ENCODE results near the gene GPC1. TPM values are rescaled to one million over a fixed set of nuclear protein-coding genes. Genes with fewer than 3 reads are reported as not detected.
"Not testable (repeated sequence)": the region's sequence is repeated elsewhere in the genome, so short reads cannot be mapped to it uniquely, and the experiment has no call there.

GPC1 gene, protein sequence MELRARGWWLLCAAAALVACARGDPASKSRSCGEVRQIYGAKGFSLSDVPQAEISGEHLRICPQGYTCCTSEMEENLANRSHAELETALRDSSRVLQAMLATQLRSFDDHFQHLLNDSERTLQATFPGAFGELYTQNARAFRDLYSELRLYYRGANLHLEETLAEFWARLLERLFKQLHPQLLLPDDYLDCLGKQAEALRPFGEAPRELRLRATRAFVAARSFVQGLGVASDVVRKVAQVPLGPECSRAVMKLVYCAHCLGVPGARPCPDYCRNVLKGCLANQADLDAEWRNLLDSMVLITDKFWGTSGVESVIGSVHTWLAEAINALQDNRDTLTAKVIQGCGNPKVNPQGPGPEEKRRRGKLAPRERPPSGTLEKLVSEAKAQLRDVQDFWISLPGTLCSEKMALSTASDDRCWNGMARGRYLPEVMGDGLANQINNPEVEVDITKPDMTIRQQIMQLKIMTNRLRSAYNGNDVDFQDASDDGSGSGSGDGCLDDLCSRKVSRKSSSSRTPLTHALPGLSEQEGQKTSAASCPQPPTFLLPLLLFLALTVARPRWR
- 16.3 TPM for polyA plus RNA-seq
- long read RNA-seq, donor 1, transcript GPC1-201 (9 exons, 3,713 nt) = major isoform, 5 of 5 reads
- long read RNA-seq, donor 1, partial matches to known transcripts = 0 of 5 reads
- long read RNA-seq, donor 1, other reads (novel, unspliced or antisense) = 0 of 5 reads
- long read RNA-seq, donor 2, partial matches to known transcripts = 0 of 4 reads
- long read RNA-seq, donor 2, other reads (novel, unspliced or antisense) = 0 of 4 reads
- long read RNA-seq, donor 3 = 0 reads
- long read RNA-seq, donor 4, partial matches to known transcripts = 0 of 1 reads
- long read RNA-seq, donor 4, other reads (novel, unspliced or antisense) = 0 of 1 reads
- long read RNA-seq, donor 5, partial matches to known transcripts = 0 of 4 reads
- long read RNA-seq, donor 5, other reads (novel, unspliced or antisense) = 0 of 4 reads
- long read RNA-seq, donor 6, partial matches to known transcripts = 0 of 3 reads
- long read RNA-seq, donor 6, other reads (novel, unspliced or antisense) = 0 of 3 reads
- long read RNA-seq, donor 7, partial matches to known transcripts = 0 of 1 reads
- long read RNA-seq, donor 7, other reads (novel, unspliced or antisense) = 0 of 1 reads
- long read RNA-seq, donor 8, transcript GPC1-201 (9 exons, 3,713 nt) = major isoform, 5 of 5 reads
- long read RNA-seq, donor 8, partial matches to known transcripts = 0 of 5 reads
- long read RNA-seq, donor 8, other reads (novel, unspliced or antisense) = 0 of 5 reads
- long read RNA-seq, donor 9, partial matches to known transcripts = 0 of 1 reads
- long read RNA-seq, donor 9, other reads (novel, unspliced or antisense) = 0 of 1 reads
- long read RNA-seq, donor 10, partial matches to known transcripts = 0 of 4 reads
- long read RNA-seq, donor 10, other reads (novel, unspliced or antisense) = 0 of 4 reads
- long read RNA-seq, donor 11, partial matches to known transcripts = 0 of 4 reads
- long read RNA-seq, donor 11, other reads (novel, unspliced or antisense) = 0 of 4 reads

DNA sequence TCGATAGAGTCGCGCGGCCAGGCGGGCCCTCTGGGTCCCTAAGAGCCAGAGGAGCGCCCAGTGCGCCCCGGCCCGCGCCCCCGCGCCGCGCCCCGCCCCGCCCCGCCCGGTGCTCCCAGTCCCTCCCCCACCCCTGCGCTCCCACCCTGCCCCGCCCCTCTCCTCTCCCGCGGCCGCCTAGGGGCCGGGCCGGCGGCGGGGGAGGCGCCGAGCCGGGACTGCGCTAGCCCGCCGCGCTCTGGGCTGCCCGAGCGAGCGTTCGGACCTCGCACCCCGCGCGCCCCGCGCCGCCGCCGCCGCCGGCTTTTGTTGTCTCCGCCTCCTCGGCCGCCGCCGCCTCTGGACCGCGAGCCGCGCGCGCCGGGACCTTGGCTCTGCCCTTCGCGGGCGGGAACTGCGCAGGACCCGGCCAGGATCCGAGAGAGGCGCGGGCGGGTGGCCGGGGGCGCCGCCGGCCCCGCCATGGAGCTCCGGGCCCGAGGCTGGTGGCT is at the start of gene GPC1:
GPC1 (plus strand) TSS at position 207 of the 491 bp plus-strand sequence; CDS start at position 463, 256 bp downstream.
- no peaks in the 10 kb centered on the region for H3K9me3 ChIP-seq (ENCODE audit: control insufficient read depth, low read depth, low read length)
- H3K4me3 ChIP-seq (ENCODE audit: low read length) = peak within 1 kb of the TSS; percentile 23
- no CpG with 5 or more reads among the region's 77 CpGs for WGBS (ENCODE audit: insufficient coverage, low lambda C conversion rate)
- peak in 1 of 2 donors; percentile 59 for DNase-seq
- no peak within 1 kb of the TSS for H3K27ac ChIP-seq (ENCODE audit: low read length)
- H3K27me3 ChIP-seq (ENCODE audit: control insufficient read depth, insufficient read depth, low read length) = peaks cover 40% of the 10 kb centered on the region
- no peaks in the 10 kb centered on the region for H3K4me1 ChIP-seq (ENCODE audit: control insufficient read depth, insufficient read depth, low read length)
- H3K36me3 ChIP-seq (ENCODE audit: control insufficient read depth, insufficient read depth, low read length) = no peaks in the 10 kb centered on the region

DNA sequence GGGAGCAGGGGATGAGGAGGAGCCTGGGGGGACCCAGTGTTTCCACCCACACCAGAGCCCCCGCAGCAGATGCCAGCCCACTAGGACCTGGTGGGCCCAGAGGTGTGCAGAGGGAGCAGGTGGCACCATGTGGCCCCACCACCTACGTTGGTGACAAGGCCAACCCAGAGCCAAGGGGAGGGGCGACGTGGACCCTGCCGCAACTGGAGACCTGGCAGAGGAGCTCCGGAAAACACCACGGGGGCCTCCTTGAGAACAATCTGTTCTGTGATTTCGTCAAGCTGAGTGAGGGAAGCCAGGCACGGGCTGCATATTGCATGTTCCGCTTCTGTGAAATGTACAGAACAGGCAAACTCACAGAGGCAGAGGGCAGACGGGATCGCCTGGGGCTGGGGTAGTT is 49.1 kb upstream of the GPC1 start:
- H3K27me3 ChIP-seq (ENCODE audit: control insufficient read depth, insufficient read depth, low read length) = no peaks in the 10 kb centered on the region
- no peak overlapping the region for H3K4me3 ChIP-seq (ENCODE audit: low read length)
- no peak for DNase-seq

DNA sequence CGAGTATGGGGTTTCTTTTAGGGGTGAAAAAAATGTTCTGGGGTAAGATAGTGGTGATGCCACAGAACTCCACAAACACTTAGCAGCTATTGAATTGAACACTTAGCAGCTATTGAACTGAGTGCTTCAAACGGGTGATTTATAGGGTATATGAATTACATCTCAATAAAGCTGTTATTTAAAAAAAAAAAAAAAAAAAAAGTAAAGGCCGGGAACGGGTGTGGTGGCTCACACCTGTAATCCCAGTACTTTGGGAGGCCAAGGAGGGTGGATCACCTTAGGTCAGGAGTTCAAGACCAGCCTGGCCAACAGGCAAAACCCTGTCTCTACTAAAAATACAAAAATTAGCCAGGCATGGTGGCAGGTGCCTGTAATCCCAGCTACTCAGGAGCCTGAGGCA is 48.7 kb upstream of the GPC1 start:
- WGBS (ENCODE audit: insufficient coverage, low lambda C conversion rate) = no CpG with 5 or more reads among the region's 4 CpGs
- H3K27ac ChIP-seq (ENCODE audit: low read length) = not testable (repeated sequence)

More for the DNA sequence above, 49.1 kb upstream of the GPC1 start:
- no peaks in the 10 kb centered on the region for H3K36me3 ChIP-seq (ENCODE audit: control insufficient read depth, insufficient read depth, low read length)
- no peaks in the 10 kb centered on the region for H3K4me1 ChIP-seq (ENCODE audit: control insufficient read depth, insufficient read depth, low read length)
- no peaks in the 10 kb centered on the region for H3K9me3 ChIP-seq (ENCODE audit: control insufficient read depth, low read depth, low read length)
- no peak overlapping the region for H3K27ac ChIP-seq (ENCODE audit: low read length)
- 90% methylated on average over 2 of the region's 12 CpGs for WGBS (ENCODE audit: insufficient coverage, low lambda C conversion rate)

DNA sequence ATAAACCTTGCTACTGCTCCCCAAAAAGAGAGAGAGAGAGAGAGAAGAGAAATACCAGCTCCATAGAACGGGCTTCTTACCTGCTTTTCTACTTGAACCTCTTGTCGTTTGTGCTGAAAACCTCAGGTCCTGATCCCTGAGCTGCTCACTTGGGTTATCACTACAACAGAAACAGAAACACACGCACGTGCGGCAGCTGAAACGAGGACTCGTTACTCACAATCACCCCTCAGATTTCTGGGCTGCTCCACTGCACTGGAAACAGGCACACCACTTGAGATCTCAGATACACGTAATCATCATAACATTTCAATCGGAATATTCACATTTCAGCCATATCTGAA is 48.2 kb upstream of the GPC1 start:
- no peaks in the 10 kb centered on the region for H3K9me3 ChIP-seq (ENCODE audit: control insufficient read depth, low read depth, low read length)
- no peaks in the 10 kb centered on the region for H3K27me3 ChIP-seq (ENCODE audit: control insufficient read depth, insufficient read depth, low read length)
- H3K36me3 ChIP-seq (ENCODE audit: control insufficient read depth, insufficient read depth, low read length) = no peaks in the 10 kb centered on the region
- no peaks in the 10 kb centered on the region for H3K4me1 ChIP-seq (ENCODE audit: control insufficient read depth, insufficient read depth, low read length)
- H3K4me3 ChIP-seq (ENCODE audit: low read length) = no peak overlapping the region
- no peak for DNase-seq
- no peak overlapping the region for H3K27ac ChIP-seq (ENCODE audit: low read length)
- WGBS (ENCODE audit: insufficient coverage, low lambda C conversion rate) = 100% methylated on average over 2 of the region's 9 CpGs

More for the DNA sequence above, 48.7 kb upstream of the GPC1 start:
- H3K9me3 ChIP-seq (ENCODE audit: control insufficient read depth, low read depth, low read length); H3K4me3 ChIP-seq (ENCODE audit: low read length); H3K27me3 ChIP-seq (ENCODE audit: control insufficient read depth, insufficient read depth, low read length); H3K36me3 ChIP-seq (ENCODE audit: control insufficient read depth, insufficient read depth, low read length); H3K4me1 ChIP-seq (ENCODE audit: control insufficient read depth, insufficient read depth, low read length); DNase-seq: not testable (repeated sequence)

DNA sequence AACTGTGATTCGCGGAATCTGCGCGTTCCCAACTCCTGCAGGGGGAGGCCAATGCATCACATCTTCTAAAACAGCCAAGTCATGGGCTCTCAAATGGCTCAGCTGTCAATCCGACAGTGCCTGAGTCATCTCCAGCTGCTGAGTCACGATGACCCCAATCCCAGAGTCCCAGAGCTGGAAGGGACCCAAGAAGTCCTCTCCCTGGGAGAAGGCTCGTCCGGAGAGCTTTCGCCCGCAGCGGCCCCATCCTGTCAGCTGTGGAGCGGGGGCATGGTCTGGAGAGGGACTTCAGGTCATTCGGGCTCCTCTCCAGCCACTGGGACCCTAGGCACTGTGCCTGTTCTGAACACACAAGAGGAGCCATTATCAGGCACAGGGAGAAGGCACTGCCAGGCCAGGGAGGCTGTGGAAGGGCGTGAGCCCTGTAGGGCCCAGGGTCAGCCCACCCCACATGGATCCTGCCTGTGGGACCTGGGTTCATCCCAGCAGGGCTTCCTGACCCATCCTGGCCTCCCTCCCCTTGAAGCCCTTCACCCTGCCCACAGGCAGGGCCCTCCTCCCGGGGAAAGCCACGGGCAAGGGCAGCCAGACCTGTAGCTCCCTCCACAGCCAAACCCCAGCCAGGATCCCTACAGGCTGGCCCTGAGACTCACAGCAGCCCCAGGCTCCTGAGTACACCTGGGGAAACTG is 47.6 kb upstream of the GPC1 start:
- no peaks in the 10 kb centered on the region for H3K27me3 ChIP-seq (ENCODE audit: control insufficient read depth, insufficient read depth, low read length)
- H3K4me3 ChIP-seq (ENCODE audit: low read length) = no peak overlapping the region
- H3K4me1 ChIP-seq (ENCODE audit: control insufficient read depth, insufficient read depth, low read length) = no peaks in the 10 kb centered on the region
- H3K9me3 ChIP-seq (ENCODE audit: control insufficient read depth, low read depth, low read length) = no peaks in the 10 kb centered on the region
- no peaks in the 10 kb centered on the region for H3K36me3 ChIP-seq (ENCODE audit: control insufficient read depth, insufficient read depth, low read length)
- H3K27ac ChIP-seq (ENCODE audit: low read length) = no peak overlapping the region
- 100% methylated on average over 2 of the region's 16 CpGs for WGBS (ENCODE audit: insufficient coverage, low lambda C conversion rate)
- peak in 1 of 2 donors; percentile 19 for DNase-seq

GRCh38 chr2:240388471-240389301 is 46.8 kb upstream of the GPC1 start:
- WGBS (ENCODE audit: insufficient coverage, low lambda C conversion rate) = no CpG with 5 or more reads among the region's 21 CpGs
- DNase-seq = no peak
- no peak overlapping the region for H3K27ac ChIP-seq (ENCODE audit: low read length)

DNA sequence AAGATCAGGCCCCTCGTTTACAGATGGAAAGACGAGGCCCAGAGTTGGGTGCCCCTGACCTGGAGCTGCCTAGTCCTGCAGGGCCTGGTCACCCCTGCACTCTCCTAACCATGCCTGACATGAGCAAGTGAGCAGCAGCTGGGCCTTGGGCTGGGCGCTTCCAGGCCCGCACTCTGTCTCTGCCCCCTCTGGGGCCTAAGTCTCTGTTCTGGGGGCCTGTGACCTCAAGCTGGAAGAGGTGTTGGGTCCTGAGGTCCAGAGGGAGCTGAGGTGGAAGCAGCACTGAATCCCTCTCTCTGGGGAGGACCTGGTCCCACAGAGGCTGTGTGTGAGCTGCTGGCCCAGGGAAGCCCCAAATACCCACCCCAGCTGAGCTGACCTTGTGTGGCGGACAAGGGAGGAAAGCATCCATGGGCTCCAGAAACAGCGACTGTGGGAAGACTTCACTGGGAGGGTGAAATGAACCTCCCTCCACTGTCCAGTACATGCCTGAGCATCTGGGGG is 46.1 kb upstream of the GPC1 start:
- Histone ChIP-seq H3K9me3 (ENCODE audit: control insufficient read depth, low read depth, low read length) (no peaks in the 10 kb centered on the region), H3K27ac (ENCODE audit: low read length) (no peak overlapping the region), H3K4me1 (ENCODE audit: control insufficient read depth, insufficient read depth, low read length) (no peaks in the 10 kb centered on the region), H3K4me3 (ENCODE audit: low read length) (no peak overlapping the region), H3K27me3 (ENCODE audit: control insufficient read depth, insufficient read depth, low read length) (no peaks in the 10 kb centered on the region), H3K36me3 (ENCODE audit: control insufficient read depth, insufficient read depth, low read length) (no peaks in the 10 kb centered on the region)
- WGBS (ENCODE audit: insufficient coverage, low lambda C conversion rate) = no CpG with 5 or more reads among the region's 6 CpGs
- no peak for DNase-seq

More at GRCh38 chr2:240388471-240389301, 46.8 kb upstream of the GPC1 start:
- no peaks in the 10 kb centered on the region for H3K4me1 ChIP-seq (ENCODE audit: control insufficient read depth, insufficient read depth, low read length)
- no peaks in the 10 kb centered on the region for H3K27me3 ChIP-seq (ENCODE audit: control insufficient read depth, insufficient read depth, low read length)
- no peak overlapping the region for H3K4me3 ChIP-seq (ENCODE audit: low read length)
- no peaks in the 10 kb centered on the region for H3K9me3 ChIP-seq (ENCODE audit: control insufficient read depth, low read depth, low read length)
- no peaks in the 10 kb centered on the region for H3K36me3 ChIP-seq (ENCODE audit: control insufficient read depth, insufficient read depth, low read length)

GRCh38 chr2:240390091-240391073 is 45.1 kb upstream of the GPC1 start:
- no peaks in the 10 kb centered on the region for H3K36me3 ChIP-seq (ENCODE audit: control insufficient read depth, insufficient read depth, low read length)
- H3K27me3 ChIP-seq (ENCODE audit: control insufficient read depth, insufficient read depth, low read length) = no peaks in the 10 kb centered on the region
- H3K4me1 ChIP-seq (ENCODE audit: control insufficient read depth, insufficient read depth, low read length) = no peaks in the 10 kb centered on the region
- no peak overlapping the region for H3K27ac ChIP-seq (ENCODE audit: low read length)
- peak in 1 of 2 donors; percentile 19 for DNase-seq
- H3K4me3 ChIP-seq (ENCODE audit: low read length) = no peak overlapping the region
- no peaks in the 10 kb centered on the region for H3K9me3 ChIP-seq (ENCODE audit: control insufficient read depth, low read depth, low read length)
- WGBS (ENCODE audit: insufficient coverage, low lambda C conversion rate) = no CpG with 5 or more reads among the region's 28 CpGs

Data from large intestine (tissue), 12 donors.